Stimulated activated CD4-positive, alpha-beta T cell treated with anti-CD3 and anti-CD28 coated beads, Interleukin-2, amount 100 ng/mL, for 48 hours (primary cell): ENCODE results near the gene GAS2L1.
"Not testable (repeated sequence)": the region's sequence is repeated elsewhere in the genome, so short reads cannot be mapped to it uniquely, and the experiment has no call there.

Experiments used
- DNase-seq, 2 donors: peaks; one replicate each; pipeline ENCODE4 v3.0.0-alpha.2; 2020

The GAS2L1 gene

DNA sequence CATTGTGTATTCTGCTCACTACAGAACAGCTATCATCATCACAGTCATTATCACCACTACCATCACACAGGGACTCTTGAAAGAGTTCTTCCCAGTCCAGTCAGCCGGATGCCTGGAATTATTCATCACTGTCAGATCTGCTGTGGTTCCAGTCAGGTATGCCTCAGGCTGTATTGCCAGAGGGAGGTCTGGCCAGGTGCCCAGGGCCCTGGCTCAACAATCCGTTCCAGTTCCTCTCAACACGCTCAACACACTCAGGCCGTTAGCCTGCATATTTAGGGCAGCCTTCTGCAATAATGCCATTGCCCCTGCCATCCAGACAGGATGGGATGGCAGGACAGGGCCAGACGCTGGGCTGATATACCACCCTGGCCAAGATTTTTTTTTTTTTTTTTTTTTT is 37.7 kb downstream of the GAS2L1 start:
- no peak for DNase-seq

DNA sequence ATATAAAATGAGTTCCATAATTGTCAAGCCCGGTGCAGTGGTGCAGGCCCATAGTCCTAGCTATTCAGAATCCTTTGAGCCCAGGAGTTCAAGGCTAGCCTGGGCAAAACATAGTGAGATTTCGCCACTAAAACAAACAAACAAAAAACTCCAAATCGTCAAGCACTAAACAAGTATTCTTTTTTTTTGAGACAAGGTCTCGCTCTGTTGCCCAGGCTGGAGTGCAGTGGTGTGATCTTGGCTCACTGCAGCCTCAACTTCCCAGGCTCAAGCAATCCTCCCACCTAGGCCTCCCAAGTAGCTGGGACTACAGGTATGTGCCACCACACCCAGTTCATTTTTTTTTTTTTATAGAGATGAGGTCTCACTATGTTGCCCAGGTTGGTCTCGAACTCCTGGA is 38.4 kb downstream of the GAS2L1 start:
- DNase-seq, result not testable (repeated sequence)

DNA sequence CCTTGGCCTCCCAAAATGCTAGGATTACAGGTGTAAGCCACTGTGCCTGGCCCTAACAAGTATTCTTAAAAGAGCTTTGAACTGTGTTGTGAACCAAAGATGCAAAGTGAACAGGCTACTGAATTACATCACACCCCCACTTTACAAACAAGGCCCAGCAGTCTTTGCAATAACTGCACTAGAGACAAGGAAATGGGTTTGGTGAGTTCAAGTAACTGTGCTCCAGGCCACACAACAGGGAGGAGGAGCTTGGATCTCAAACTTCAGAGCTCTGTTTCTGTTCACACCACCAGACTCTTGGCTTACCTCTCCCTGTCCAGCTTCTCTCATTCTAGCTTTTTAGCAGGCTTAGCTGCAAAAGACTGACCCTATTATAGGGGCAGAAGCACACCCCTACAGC is 39.5 kb downstream of the GAS2L1 start:
- no peak for DNase-seq

DNA sequence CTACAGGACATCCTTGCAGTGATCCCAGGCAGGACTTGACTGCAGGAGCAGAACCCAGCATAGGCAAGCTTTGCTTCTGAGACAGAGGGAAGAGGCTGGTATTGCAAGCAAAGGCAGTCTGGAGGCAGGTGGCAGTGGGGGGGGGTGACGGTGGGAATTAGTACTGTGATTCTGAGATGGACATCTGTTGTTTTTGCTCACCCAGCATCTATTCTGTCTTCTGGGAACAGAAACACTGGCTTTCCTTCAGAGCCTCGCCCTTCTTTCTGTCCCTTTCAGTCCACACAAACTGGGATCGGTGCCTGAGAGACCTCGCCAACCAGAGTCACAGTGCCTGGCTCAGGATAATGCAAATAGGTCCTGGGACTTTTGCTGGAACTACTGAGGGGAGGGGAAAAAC is 40.2 kb downstream of the GAS2L1 start:
- no peak for DNase-seq

DNA sequence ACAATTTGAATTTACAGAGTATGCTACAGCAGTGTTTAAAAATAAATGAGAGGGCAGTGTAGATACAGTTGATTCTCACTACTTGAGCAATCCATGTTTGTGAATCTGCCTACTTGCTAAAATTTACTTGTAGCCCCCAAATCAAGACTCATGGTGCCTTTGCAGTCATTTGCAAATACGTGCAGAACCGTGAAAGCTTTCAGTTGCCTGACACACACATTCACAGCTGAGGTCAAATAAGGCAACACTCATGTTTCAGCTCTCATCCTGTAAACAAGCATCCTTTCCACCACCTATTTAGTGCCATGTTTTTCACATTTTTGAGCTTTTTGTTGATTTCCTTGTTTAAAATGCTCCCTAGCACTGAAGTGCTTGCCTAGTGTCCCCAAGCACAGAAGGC is 41.6 kb downstream of the GAS2L1 start:
- no peak for DNase-seq

DNA sequence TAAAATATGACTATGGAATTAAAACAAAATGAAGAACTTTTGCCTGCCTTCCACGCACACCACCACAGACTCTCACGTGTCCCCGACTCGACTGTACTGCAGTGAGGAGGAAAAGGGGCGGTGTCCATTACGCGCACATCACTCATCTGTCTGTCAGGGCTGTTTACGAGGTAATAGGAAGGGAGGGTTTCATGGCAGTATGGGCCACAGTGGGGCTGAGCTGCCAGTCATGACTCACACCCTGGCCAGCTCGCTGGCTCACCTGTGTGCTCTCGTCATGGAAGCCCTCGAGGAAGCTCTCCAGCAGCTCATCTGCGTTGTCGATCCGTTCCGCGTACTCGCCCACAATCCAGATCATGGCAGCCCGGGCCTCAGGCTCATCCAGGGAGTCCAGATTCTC is 42.5 kb downstream of the GAS2L1 start:
- no peak for DNase-seq

DNA sequence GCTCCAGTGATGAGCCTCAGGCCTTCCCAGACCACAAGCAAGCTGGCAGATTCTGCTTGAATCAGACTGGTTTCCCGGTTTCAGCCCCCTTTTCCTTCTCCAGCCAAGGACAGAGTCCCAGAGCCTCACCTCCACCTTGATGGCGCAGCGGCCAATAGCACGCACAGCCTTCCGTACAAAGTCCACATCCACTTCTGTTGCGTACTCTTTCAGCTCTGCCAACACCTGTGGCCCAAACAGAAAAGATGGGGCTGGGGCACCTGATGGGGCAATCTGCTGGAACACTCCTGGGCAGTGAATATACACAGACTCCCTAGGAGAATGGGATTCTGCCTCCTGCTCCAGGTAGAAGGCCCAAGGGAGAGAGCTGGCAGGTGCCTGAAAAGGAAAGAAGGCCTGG is 44.6 kb downstream of the GAS2L1 start:
- DNase-seq, result no peak

DNA sequence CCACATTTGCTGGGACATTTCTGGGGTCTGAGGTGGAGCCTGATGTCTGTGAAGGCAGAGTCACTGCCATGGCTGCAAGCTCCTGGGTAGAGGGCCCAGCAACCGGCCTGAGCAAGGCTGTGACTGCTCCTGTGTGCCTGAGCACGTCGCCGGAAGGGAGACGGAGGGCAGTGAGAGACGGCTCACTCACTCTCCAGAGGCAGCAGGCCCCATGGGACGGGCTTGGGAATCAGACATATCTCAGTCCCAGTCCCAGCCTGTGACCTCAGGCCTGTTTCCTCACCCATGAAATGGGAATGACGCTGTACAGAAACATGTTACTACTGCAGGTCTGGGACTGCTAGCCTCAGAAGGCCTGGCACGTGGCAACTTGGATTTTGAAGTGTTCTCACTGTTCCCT is 45.4 kb downstream of the GAS2L1 start:
- no peak for DNase-seq

DNA sequence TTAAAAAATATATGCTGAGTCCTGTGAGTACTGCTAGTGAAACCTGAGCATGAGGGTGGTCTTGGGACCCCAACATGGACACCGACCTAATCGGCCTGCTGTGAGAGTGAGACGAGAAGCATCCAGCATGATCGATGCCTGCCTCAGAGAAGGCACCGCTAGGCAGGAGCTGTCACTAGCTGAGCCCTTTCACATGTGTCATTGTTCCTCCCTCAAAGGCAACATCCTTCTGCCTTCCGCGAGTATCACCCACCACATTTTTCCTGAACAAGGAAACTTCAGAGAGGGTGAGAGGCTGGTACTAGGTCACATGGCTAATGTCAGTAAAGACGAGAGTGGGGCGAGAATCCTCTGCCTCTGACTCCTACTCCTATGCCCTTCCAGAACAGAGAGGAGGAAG is 46.3 kb downstream of the GAS2L1 start:
- no peak for DNase-seq

DNA sequence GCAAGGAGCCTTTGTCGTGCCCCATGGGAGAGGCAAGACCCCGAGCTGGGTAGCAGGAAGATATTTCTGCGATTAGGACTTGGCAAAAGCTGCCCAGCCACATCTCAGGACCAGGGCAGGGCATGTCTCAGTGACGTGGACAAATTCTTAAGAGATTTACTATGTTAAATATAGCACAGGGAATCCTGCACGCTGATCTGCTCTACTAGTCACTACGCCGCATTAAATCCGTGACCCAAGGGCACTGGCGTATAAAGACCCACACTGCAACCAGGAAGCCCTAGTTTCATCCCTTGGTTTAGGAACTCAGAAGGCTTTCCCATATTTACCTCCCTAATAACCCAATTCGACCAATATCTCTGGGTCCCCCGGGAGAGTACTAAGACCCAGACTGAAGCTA is 46.8 kb downstream of the GAS2L1 start:
- no peak for DNase-seq

DNA sequence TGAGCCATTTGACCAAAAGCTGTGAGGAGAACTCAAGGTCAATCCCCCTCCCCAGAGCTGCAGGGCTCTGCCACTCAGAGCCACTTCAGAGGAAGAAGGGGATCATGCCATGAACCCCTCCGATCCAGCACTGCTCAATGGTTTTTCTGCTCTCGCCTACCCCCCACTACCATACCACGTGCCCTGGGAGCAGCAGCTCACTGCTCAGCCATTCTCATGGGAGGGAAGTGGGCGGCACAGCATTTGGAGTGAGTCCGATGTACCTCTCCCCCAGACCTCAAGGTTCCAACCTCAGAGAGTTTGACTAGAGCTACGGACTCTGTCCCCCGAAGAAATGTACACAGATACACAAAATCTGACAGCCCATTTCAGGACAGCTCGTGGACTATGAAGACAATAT is 47.4 kb downstream of the GAS2L1 start:
- DNase-seq, result no peak

DNA sequence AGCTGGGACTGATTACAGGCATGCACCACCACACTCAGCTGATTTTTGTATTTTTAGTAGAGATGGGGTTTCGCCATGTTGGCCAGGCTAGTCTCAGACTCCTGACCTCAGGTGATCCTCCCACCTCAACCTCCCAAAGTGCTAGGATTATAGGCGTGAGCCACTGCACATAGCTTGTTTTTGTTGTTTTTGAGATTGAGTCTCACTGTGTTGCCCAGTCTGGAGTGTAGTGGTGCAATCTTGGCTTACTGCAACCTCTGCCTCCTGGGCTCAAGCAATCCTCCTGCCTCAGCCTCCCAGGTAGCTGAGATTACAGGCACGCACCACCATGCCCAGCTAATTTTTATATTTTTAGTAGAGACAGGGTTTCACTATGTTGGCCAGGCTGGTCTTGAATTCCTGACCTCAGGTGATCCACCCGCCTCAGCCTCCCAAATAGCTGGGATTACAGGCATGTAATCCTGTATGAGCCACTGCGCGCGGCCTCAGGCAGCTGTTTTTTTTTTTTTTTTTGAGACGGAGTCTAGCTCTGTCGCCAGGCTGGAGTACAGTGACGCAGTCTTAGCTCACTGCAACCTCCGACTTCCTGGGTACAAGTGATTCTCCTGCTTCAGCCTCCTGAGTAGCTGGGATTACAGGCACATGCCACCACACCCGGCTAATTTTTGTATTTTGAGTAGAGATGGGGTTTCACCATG is 50.9 kb downstream of the GAS2L1 start:
- DNase-seq, result not testable (repeated sequence)

DNA sequence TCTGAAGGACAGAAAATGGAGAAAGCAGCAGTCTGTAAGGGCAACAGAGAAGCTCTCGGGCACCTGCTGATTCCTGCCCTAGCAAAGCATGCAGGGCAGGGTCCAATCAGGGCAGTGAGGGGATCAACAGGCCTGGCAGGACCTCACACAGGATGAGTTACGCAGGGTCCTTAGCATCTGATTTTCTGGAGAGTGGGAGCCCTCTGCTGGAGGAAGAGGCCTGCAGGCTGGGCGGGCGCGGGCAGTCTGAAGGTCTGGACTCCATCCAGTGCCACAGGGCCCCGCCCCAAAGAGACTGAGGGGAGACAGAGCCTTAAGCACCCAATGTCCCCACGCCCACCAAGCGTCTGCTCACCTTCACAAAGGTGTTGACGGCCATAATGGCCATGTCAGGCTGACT is 53.0 kb downstream of the GAS2L1 start:
- DNase-seq, result no peak
